ENCODE results near the gene CASP10. TPM values are rescaled to one million over a fixed set of nuclear protein-coding genes. Genes with fewer than 3 reads are reported as not detected.

Gene CASP10
- total RNA-seq, 1 experiment from 2014 or later, result 1.2 TPM

DNA sequence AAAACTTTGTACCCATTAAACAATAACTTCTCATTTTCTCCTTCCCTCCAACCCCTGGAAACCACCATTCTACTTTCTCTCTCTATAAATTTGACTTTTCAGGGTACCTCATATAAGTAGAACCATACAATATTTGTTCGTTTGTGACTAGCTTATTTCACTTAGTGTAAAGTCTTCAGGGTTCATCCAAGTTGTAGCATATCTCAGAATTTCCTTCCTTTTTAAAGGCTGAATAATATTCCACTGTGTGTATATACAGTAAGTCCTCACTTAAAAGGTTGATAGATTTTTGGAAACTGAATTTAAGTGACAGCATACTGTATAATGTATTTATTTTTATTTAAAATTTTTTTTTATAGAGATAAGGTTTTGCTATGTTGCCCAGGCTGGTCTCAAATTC, 13.9 kb downstream of the CASP10 start:
- Histone ChIP-seq H3K4me1 (ENCODE audit: insufficient read depth, low read length, poor library complexity, severe bottlenecking) (no peaks in the 10 kb centered on the region), H3K4me3 (ENCODE audit: low read depth, low read length, poor library complexity, severe bottlenecking) (no peak overlapping the region), H3K36me3 (ENCODE audit: insufficient read depth, low read length, poor library complexity, severe bottlenecking) (no peaks in the 10 kb centered on the region), H3K27ac (ENCODE audit: low read depth, low read length, poor library complexity, severe bottlenecking) (no peak overlapping the region), H3K27me3 (replicated peaks; ENCODE audit: insufficient read depth, low read depth, low read length, poor library complexity) (no peaks in the 10 kb centered on the region), H3K9me3 (ENCODE audit: low read depth, low read length, poor library complexity, severe bottlenecking) (no peaks in the 10 kb centered on the region)
- no peak for DNase-seq (ENCODE audit: low spot score)
- CTCF ChIA-PET, result no interaction called here
- no peak for TF ChIP-seq EZH2 (IDR thresholded peaks at IDR 0.05; ENCODE audit: borderline replicate concordance, low read depth, low read length, poor library complexity, severe bottlenecking)
- TF ChIP-seq, protein P1, sequence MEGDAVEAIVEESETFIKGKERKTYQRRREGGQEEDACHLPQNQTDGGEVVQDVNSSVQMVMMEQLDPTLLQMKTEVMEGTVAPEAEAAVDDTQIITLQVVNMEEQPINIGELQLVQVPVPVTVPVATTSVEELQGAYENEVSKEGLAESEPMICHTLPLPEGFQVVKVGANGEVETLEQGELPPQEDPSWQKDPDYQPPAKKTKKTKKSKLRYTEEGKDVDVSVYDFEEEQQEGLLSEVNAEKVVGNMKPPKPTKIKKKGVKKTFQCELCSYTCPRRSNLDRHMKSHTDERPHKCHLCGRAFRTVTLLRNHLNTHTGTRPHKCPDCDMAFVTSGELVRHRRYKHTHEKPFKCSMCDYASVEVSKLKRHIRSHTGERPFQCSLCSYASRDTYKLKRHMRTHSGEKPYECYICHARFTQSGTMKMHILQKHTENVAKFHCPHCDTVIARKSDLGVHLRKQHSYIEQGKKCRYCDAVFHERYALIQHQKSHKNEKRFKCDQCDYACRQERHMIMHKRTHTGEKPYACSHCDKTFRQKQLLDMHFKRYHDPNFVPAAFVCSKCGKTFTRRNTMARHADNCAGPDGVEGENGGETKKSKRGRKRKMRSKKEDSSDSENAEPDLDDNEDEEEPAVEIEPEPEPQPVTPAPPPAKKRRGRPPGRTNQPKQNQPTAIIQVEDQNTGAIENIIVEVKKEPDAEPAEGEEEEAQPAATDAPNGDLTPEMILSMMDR (conservative IDR thresholded peaks at IDR 0.05; ENCODE audit: low read depth, low read length), result no peak
- no TSS peak for BruUV-seq (replicated peaks)
- intact Hi-C loops (cut with micrococcal nuclease; ENCODE audit: unreplicated experiment), result no loop called here
- POLR2A ChIA-PET (ENCODE audit: low non-redundant PET), result no interaction called here

DNA sequence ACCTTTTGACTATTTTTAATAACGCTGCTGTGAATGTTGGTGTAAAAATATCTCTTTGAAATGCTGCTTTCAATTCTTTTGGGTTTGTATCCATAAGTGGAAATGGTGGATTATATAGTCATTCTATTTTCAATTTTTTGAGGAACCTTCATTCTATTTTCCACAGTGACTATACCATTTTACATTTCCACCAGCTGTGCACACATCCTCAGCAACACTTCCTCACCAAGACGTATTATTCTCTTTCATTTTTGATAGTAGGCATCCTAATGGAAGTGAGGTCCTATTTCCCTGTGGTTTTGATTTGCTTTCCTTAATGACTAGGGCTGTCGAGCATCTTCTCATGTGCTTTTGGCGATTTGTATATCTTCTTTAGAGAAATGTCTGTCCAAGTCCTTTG, 14.8 kb downstream of the CASP10 start:
- H3K9me3 ChIP-seq (ENCODE audit: low read depth, low read length, poor library complexity, severe bottlenecking), result no peaks in the 10 kb centered on the region
- H3K27me3 ChIP-seq (replicated peaks; ENCODE audit: insufficient read depth, low read depth, low read length, poor library complexity), result no peaks in the 10 kb centered on the region
- TF ChIP-seq, protein P1 (conservative IDR thresholded peaks at IDR 0.05; ENCODE audit: low read depth, low read length), result no peak
- TF ChIP-seq EZH2 (IDR thresholded peaks at IDR 0.05; ENCODE audit: borderline replicate concordance, low read depth, low read length, poor library complexity, severe bottlenecking), result no peak
- POLR2A ChIA-PET (ENCODE audit: low non-redundant PET), result no interaction called here
- H3K36me3 ChIP-seq (ENCODE audit: insufficient read depth, low read length, poor library complexity, severe bottlenecking), result no peaks in the 10 kb centered on the region
- no peak overlapping the region for H3K4me3 ChIP-seq (ENCODE audit: low read depth, low read length, poor library complexity, severe bottlenecking)
- intact Hi-C loops (cut with micrococcal nuclease; ENCODE audit: unreplicated experiment), result no loop called here
- BruUV-seq (replicated peaks), result no TSS peak
- H3K4me1 ChIP-seq (ENCODE audit: insufficient read depth, low read length, poor library complexity, severe bottlenecking), result no peaks in the 10 kb centered on the region
- DNase-seq (ENCODE audit: low spot score), result no peak
- CTCF ChIA-PET, result interaction anchor here (0.7 kb wide), 1 partner anchor 251 kb away, joined by 4 read pairs; no protein-coding TSS in a partner anchor
- no peak overlapping the region for H3K27ac ChIP-seq (ENCODE audit: low read depth, low read length, poor library complexity, severe bottlenecking)

DNA sequence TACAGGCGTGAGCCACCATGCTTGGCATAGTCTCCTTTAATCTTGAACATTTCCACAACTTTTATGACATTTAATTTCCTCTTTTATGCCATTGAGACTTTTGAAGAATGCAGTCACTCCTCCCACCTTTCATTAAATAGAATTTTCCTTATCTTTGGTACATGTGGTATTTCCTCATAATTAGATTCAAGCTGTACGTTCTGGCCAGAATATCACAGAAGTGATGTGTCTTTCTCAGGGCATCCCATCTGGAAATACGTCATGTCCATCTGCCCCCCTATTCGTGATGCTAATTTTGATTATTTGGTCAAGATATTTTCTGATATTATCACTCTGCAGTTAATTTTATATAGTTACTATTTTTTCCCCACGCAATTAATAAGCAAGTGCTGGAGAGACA, 16.9 kb downstream of the CASP10 start:
- intact Hi-C loops (cut with micrococcal nuclease; ENCODE audit: unreplicated experiment), result no loop called here
- Histone ChIP-seq H3K27ac (ENCODE audit: low read depth, low read length, poor library complexity, severe bottlenecking) (no peak overlapping the region), H3K9me3 (ENCODE audit: low read depth, low read length, poor library complexity, severe bottlenecking) (no peaks in the 10 kb centered on the region), H3K4me1 (ENCODE audit: insufficient read depth, low read length, poor library complexity, severe bottlenecking) (peaks cover 8% of the 10 kb centered on the region), H3K36me3 (ENCODE audit: insufficient read depth, low read length, poor library complexity, severe bottlenecking) (no peaks in the 10 kb centered on the region), H3K4me3 (ENCODE audit: low read depth, low read length, poor library complexity, severe bottlenecking) (no peak overlapping the region), H3K27me3 (replicated peaks; ENCODE audit: insufficient read depth, low read depth, low read length, poor library complexity) (no peaks in the 10 kb centered on the region)
- TF ChIP-seq EZH2 (IDR thresholded peaks at IDR 0.05; ENCODE audit: borderline replicate concordance, low read depth, low read length, poor library complexity, severe bottlenecking), result no peak
- TF ChIP-seq, protein P1 (conservative IDR thresholded peaks at IDR 0.05; ENCODE audit: low read depth, low read length), result no peak
- ChIA-PET CTCF (interaction anchor here (1.4 kb wide), 1 partner anchor 17 kb away, joined by 4 read pairs; the partner anchor contains the start of gene CASP10), POLR2A (ENCODE audit: low non-redundant PET) (no interaction called here)
- BruUV-seq (replicated peaks), result no TSS peak
- DNase-seq (ENCODE audit: low spot score), result no peak

Data from A673 (cell line).